Measurements from ENCODE around the gene CIPC.

The CIPC gene

GRCh38 chr14:77097700-77098528 lies at the start of gene CIPC:
CIPC (plus strand) TSS chr14:77098258; CDS start chr14:77105709, 7,451 bp downstream.
- DNase-seq: peak; percentile 99 to 100

GRCh38 chr14:77051116-77051515 lies 46.9 kb upstream of the CIPC start:
- no peak for DNase-seq

GRCh38 chr14:77052281-77053044 lies 45.6 kb upstream of the CIPC start:
- DNase-seq: no peak

GRCh38 chr14:77053046-77053841 lies 44.8 kb upstream of the CIPC start:
- peak; percentile 71 to 79 for DNase-seq

- DNase-seq: no peak
These were observed 42.8 kb upstream of the CIPC start for GRCh38 chr14:77055306-77055705.

- DNase-seq: no peak
These were observed 42.1 kb upstream of the CIPC start for GRCh38 chr14:77055981-77056380.

- DNase-seq: no peak
These were observed 39.9 kb upstream of the CIPC start for GRCh38 chr14:77058117-77058516.

GRCh38 chr14:77058785-77059184 lies 39.3 kb upstream of the CIPC start:
- no peak for DNase-seq

- DNase-seq: peak; percentile 49 to 64
These were observed 38.7 kb upstream of the CIPC start for GRCh38 chr14:77059276-77059915.

- no peak for DNase-seq
These were observed 36.3 kb upstream of the CIPC start for GRCh38 chr14:77061630-77062257.

GRCh38 chr14:77062261-77062660 lies 35.8 kb upstream of the CIPC start:
- no peak for DNase-seq

GRCh38 chr14:77063571-77064171 lies 34.4 kb upstream of the CIPC start:
- DNase-seq: no peak

- no peak for DNase-seq
These were observed 33.4 kb upstream of the CIPC start for GRCh38 chr14:77064521-77065178.

- no peak for DNase-seq
These were observed 32.0 kb upstream of the CIPC start for GRCh38 chr14:77065851-77066577.

GRCh38 chr14:77066578-77067172 lies 31.4 kb upstream of the CIPC start:
- no peak for DNase-seq

GRCh38 chr14:77067632-77068516 lies 30.2 kb upstream of the CIPC start:
- peak; percentile 53 to 72 for DNase-seq

- no peak for DNase-seq
These were observed 29.4 kb upstream of the CIPC start for GRCh38 chr14:77068517-77069200.

- no peak for DNase-seq
These were observed 28.5 kb upstream of the CIPC start for GRCh38 chr14:77069551-77069950.
